IMR-90 (cell line): ENCODE measurements around the gene ZNF350. TPM values are rescaled to one million over a fixed set of nuclear protein-coding genes. Genes with fewer than 3 reads are reported as not detected.
"Not testable (repeated sequence)": the region's sequence is repeated elsewhere in the genome, so short reads cannot be mapped to it uniquely, and the experiment has no call there.

Experiments
- ATAC-seq: fragments of 200-7000 bp; cut with Tn5 transposase; 2 replicates; pipeline ENCODE4 v1.9.1; 2020; ENCODE audit warnings: low read depth, mild to moderate bottlenecking, moderate library complexity
- BruUV-seq: library from RNA; stranded (reverse); fragments of 400-500 nt; replicated peaks from 2 replicates; lab custom pipeline; 2021; lab: Mats Ljungman, UMichigan
- CTCF ChIA-PET: fragments of 300-600 bp; formaldehyde crosslinking; extraction: SDS; loops from one replicate; lab custom pipeline; 2021; ENCODE audit warnings: antibody characterized with exemption; lab: Yijun Ruan, JAX
- POLR2A ChIA-PET: fragments of 300-600 bp; sonication (Branson Sonifier 250); formaldehyde crosslinking; loops from one replicate; lab custom pipeline; 2022; ENCODE audit warnings: antibody characterized with exemption; ENCODE audit not compliant: unreplicated experiment; lab: Charles Lee
- DNase-seq: peaks from one replicate; pipeline ENCODE4 v3.0.0; 2013
- H2AFZ ChIP-seq: replicated peaks from 2 replicates; pipeline ENCODE3; 2013; ENCODE audit warnings: low read length, mild to moderate bottlenecking; ENCODE audit not compliant: poor library complexity
- H2AK5ac ChIP-seq: 2 replicates; pipeline ENCODE4 v1.6.1; 2013; ENCODE audit warnings: low read depth, low read length, inconsistent platforms
- H2AK9ac ChIP-seq: replicated peaks from 2 replicates; pipeline ENCODE3; 2013; ENCODE audit warnings: mild to moderate bottlenecking, low read depth, low read length, moderate library complexity; ENCODE audit not compliant: poor library complexity
- H2BK120ac ChIP-seq: 2 replicates; pipeline ENCODE4 v1.6.1; 2013; ENCODE audit warnings: low read depth, low read length, inconsistent platforms
- H2BK15ac ChIP-seq: 3 replicates; pipeline ENCODE4 v1.6.1; 2013; ENCODE audit warnings: low read depth, low read length, inconsistent platforms
- H2BK20ac ChIP-seq: 2 replicates; pipeline ENCODE4 v1.6.1; 2013; ENCODE audit warnings: low read depth, mild to moderate bottlenecking, inconsistent platforms, low read length, moderate library complexity
- H2BK5ac ChIP-seq: 2 replicates; pipeline ENCODE4 v1.6.1; 2013; ENCODE audit warnings: mild to moderate bottlenecking, low read depth, low read length, inconsistent platforms; ENCODE audit not compliant: poor library complexity, severe bottlenecking
- H3K14ac ChIP-seq: replicated peaks from 2 replicates; pipeline ENCODE4 v1.6.1; 2013; ENCODE audit warnings: low read depth, low read length, inconsistent platforms
- H3K18ac ChIP-seq: 2 replicates; pipeline ENCODE4 v1.6.1; 2013; ENCODE audit warnings: low read depth, low read length, control low read depth
- H3K23ac ChIP-seq: 2 replicates; pipeline ENCODE4 v1.6.1; 2013; ENCODE audit warnings: low read depth, low read length, inconsistent platforms
- H3K27ac ChIP-seq: 2 replicates; pipeline ENCODE4 v1.5.1; 2013; ENCODE audit warnings: mild to moderate bottlenecking, control low read depth, low read length; ENCODE audit not compliant: insufficient read depth
- H3K27me3 ChIP-seq: 2 replicates; pipeline ENCODE4 v1.6.1; 2013; ENCODE audit warnings: low read length; ENCODE audit not compliant: control insufficient read depth, insufficient read depth
- H3K36me3 ChIP-seq: 2 replicates; pipeline ENCODE4 v1.6.1; 2013; ENCODE audit warnings: low read length, mixed read lengths; ENCODE audit not compliant: control insufficient read depth, insufficient read depth
- H3K4ac ChIP-seq: 2 replicates; pipeline ENCODE4 v1.6.1; 2013; ENCODE audit warnings: low read depth, low read length, inconsistent platforms
- H3K4me1 ChIP-seq: 2 replicates; pipeline ENCODE4 v1.6.1; 2013; ENCODE audit warnings: low read length, mixed read lengths; ENCODE audit not compliant: control insufficient read depth, insufficient read depth
- H3K4me2 ChIP-seq: 2 replicates; pipeline ENCODE4 v1.6.1; 2013; ENCODE audit warnings: low read depth, mild to moderate bottlenecking, control low read depth, low read length, moderate library complexity
- H3K4me3 ChIP-seq: 2 replicates; pipeline ENCODE4 v1.5.1; 2013; ENCODE audit warnings: low read depth, mild to moderate bottlenecking, control low read depth, low read length, moderate library complexity; ENCODE audit not compliant: insufficient read depth
- H3K56ac ChIP-seq: 2 replicates; pipeline ENCODE4 v1.6.1; 2013; ENCODE audit warnings: low read length, inconsistent platforms; ENCODE audit not compliant: insufficient read depth; ENCODE audit errors: extremely low read depth
- H3K79me1 ChIP-seq, 2 experiments: 2 replicates each; pipeline ENCODE4 v1.6.1; 2013; ENCODE audit warnings: low read length in 2 of 2, inconsistent platforms in 1 of 2, low read depth in 1 of 2
- H3K9ac ChIP-seq: 2 replicates; pipeline ENCODE4 v1.6.1; 2013; ENCODE audit warnings: low read depth, low read length, control low read depth
- H3K9me1 ChIP-seq: 2 replicates; pipeline ENCODE4 v1.6.1; 2013; ENCODE audit warnings: low read length, inconsistent platforms; ENCODE audit not compliant: insufficient read depth
- H3K9me3 ChIP-seq: 2 replicates; pipeline ENCODE4 v1.6.1; 2013; ENCODE audit warnings: low read length; ENCODE audit not compliant: control insufficient read depth, insufficient read depth
- H4K20me1 ChIP-seq: 2 replicates; pipeline ENCODE4 v1.6.1; 2013; ENCODE audit warnings: low read length, inconsistent platforms; ENCODE audit not compliant: insufficient read depth
- H4K5ac ChIP-seq: 2 replicates; pipeline ENCODE4 v1.6.1; 2013; ENCODE audit warnings: mild to moderate bottlenecking, low read depth, low read length, control low read depth
- H4K8ac ChIP-seq, 2 experiments: 2 replicates each; pipeline ENCODE4 v1.6.1; 2013; ENCODE audit warnings: low read depth in 2 of 2, low read length in 2 of 2, control low read depth in 1 of 2, inconsistent platforms in 1 of 2
- H4K91ac ChIP-seq: 2 replicates; pipeline ENCODE4 v1.6.1; 2013; ENCODE audit warnings: low read depth, low read length, inconsistent platforms; ENCODE audit not compliant: insufficient read depth
- WGBS, 2 experiments: methylation state at CpG; one replicate each; pipeline versions ENCODE4 v1.1.5 to v1.1.7; 2013; ENCODE audit warnings: missing lambda C conversion rate in 2 of 2; ENCODE audit not compliant: insufficient read length in 1 of 2; ENCODE audit errors: extremely low coverage in 2 of 2; 5-methylcytosine and 5-hydroxymethylcytosine counted together
- dilution Hi-C: fragments of 300-500 bp; cut with HindIII; formaldehyde crosslinking; loops from one replicate; pipeline ENCODE4 v1.14.3; 2018; ENCODE audit warnings: low sequenced_read_pairs; ENCODE audit not compliant: unreplicated experiment
- in situ Hi-C: fragments of 300-500 bp; cut with MboI; formaldehyde crosslinking; loops from 3 replicates; pipeline ENCODE4 v1.14.3; 2019; ENCODE audit warnings: low sequenced_read_pairs, inconsistent platforms, mixed read lengths
- intact Hi-C: fragments of 100-400 bp; cut with micrococcal nuclease; formaldehyde crosslinking; loops from 2 replicates; pipeline ENCODE4 v1.10.0; 2022
- polyA plus RNA-seq, 3 experiments: library from polyadenylated mRNA; depleted of rRNA; stranded (reverse); fragments of >200 nt; gene quantifications; 2 replicates each; pipeline ENCODE4 v1.2.3, GENCODE V29; 2012; ENCODE audit warnings: low replicate concordance in 1 of 3
- total RNA-seq: library from RNA; depleted of rRNA; stranded (reverse); fragments of >200 nt; gene quantifications from 2 replicates; pipeline ENCODE4 v1.2.3, GENCODE V29; 2012

The ZNF350 gene
- total and polyA plus RNA-seq, 2 of the 4 experiments (the other 2 are of a cell fraction), result 4.7 to 14.0 TPM

DNA sequence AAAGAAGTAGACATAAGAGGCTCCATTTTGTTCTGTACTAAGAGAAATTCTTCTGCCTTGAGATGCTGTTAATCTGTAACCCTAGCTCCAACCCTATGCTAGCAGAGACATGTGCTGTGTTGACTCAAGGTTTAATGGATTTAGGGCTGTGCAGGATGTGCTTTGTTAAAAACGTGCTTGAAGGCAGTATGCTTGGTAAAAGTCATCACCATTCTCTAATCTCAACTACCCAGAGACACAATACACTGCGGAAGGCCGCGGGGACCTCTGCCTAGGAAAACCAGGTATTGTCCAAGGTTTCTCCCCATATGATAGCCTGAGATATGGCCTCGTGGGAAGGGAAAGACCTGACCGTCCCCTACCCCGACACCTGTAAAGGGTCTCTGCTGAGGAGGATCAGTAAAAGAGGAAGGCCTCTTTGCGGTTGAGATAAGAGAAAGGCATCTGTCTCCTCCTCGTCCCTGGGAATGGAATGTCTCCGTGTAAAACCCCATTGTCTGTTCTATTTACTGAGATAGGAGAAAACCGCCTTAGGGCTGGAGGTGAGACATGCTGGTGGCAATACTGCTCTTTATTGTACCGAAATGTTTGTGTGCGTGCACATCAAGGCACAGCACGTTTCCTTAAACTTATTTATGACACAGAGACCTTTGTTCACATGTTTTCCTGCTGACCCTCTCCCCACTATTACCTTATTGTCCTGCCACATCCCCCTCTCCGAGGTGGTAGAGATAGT lies 39.8 kb upstream of the ZNF350 start:
- H3K27ac ChIP-seq, H3K9me1 ChIP-seq, H3K56ac ChIP-seq, H2BK15ac ChIP-seq, in situ Hi-C loops, H3K4me3 ChIP-seq, H2BK120ac ChIP-seq, dilution Hi-C loops, H3K9me3 ChIP-seq, H3K9ac ChIP-seq, H3K27me3 ChIP-seq, H2AFZ ChIP-seq, H2BK5ac ChIP-seq, H2BK20ac ChIP-seq, H3K4ac ChIP-seq, H4K91ac ChIP-seq, H3K4me1 ChIP-seq, ATAC-seq, H3K4me2 ChIP-seq, H4K5ac ChIP-seq, CTCF ChIA-PET, POLR2A ChIA-PET, DNase-seq, BruUV-seq, H3K14ac ChIP-seq, H2AK9ac ChIP-seq, H3K23ac ChIP-seq, H4K8ac ChIP-seq, H2AK5ac ChIP-seq, intact Hi-C loops, H4K20me1 ChIP-seq, H3K18ac ChIP-seq: not testable (repeated sequence)
- H3K79me1 ChIP-seq, result peaks cover 18 to 19% of the 10 kb centered on the region in 2 experiments
- WGBS, 2 experiments, result 87% methylated on average over 5 of the region's 15 CpGs; no CpG with 5 or more reads in 1 of the 2 experiments
- peaks cover 22% of the 10 kb centered on the region for H3K36me3 ChIP-seq

DNA sequence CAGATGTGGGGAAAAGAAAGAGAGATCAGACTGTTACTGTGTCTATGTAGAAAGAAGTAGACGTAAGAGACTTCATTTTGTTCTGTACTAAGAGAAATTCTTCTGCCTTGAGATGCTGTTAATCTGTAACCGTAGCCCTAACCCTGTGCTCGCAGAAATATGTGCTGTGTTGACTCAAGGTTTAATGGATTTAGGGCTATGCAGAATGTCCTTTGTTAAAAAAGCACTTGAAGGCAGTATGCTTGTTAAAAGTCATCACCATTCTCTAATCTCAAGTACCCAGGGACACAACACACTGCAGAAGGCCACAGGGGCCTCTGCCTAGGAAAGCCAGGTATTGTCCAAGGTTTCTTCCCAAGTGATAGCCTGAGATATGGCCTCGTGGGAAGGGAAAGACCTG lies 37.8 kb upstream of the ZNF350 start:
- H3K79me1 ChIP-seq, result peaks cover 19 to 32% of the 10 kb centered on the region in 2 experiments
- H4K20me1 ChIP-seq, H3K4me1 ChIP-seq, in situ Hi-C loops, H3K4me2 ChIP-seq, H3K27me3 ChIP-seq, dilution Hi-C loops, H3K9ac ChIP-seq, H3K9me1 ChIP-seq, H2BK20ac ChIP-seq, H4K5ac ChIP-seq, H2BK5ac ChIP-seq, H3K27ac ChIP-seq, H3K14ac ChIP-seq, H2BK15ac ChIP-seq, intact Hi-C loops, H2BK120ac ChIP-seq, ATAC-seq, H2AK5ac ChIP-seq, H3K18ac ChIP-seq, H2AFZ ChIP-seq, DNase-seq, H2AK9ac ChIP-seq, H3K56ac ChIP-seq, H3K23ac ChIP-seq, POLR2A ChIA-PET, H4K8ac ChIP-seq, H3K4me3 ChIP-seq, CTCF ChIA-PET, H4K91ac ChIP-seq, H3K4ac ChIP-seq, BruUV-seq: not testable (repeated sequence)
- H3K36me3 ChIP-seq, result peaks cover 35% of the 10 kb centered on the region
- peaks cover 11% of the 10 kb centered on the region for H3K9me3 ChIP-seq
- 100% methylated on average over 2 of the region's 4 CpGs; no CpG with 5 or more reads in 1 of the 2 experiments for WGBS, 2 experiments
